ENCODE data around the gene EPHB1.

GRCh38 chr3:135143474-135143873, 348.4 kb downstream of the EPHB1 start:
- TF ChIP-seq SIN3A (IDR thresholded peaks at IDR 0.05; ENCODE audit: low read depth), result no peak
- TF ChIP-seq RAD21 (IDR thresholded peaks at IDR 0.05; ENCODE audit: low read depth), result no peak
- no peak for TF ChIP-seq JUND (IDR thresholded peaks at IDR 0.05)
- no peak for TF ChIP-seq POLR2AphosphoS5 (IDR thresholded peaks at IDR 0.05; ENCODE audit: low read depth, low read length)
- TF ChIP-seq POLR2A (IDR thresholded peaks at IDR 0.05; ENCODE audit: borderline replicate concordance, extremely low read depth, insufficient read depth, insufficient read length), result no peak
- TF ChIP-seq FOSL1 (IDR thresholded peaks at IDR 0.05; ENCODE audit: low read depth), result no peak
- no peak for TF ChIP-seq CTCF (IDR thresholded peaks at IDR 0.05 in 2 of 3, conservative IDR thresholded peaks at IDR 0.05 in 1 of 3; ENCODE audit: borderline replicate concordance in 1 of 3, insufficient read depth in 1 of 3, low read depth in 2 of 3, low read length in 2 of 3)
- TF ChIP-seq EZH2 (IDR thresholded peaks at IDR 0.05), result no peak
- no peak for TF ChIP-seq MAX (IDR thresholded peaks at IDR 0.05)
- TF ChIP-seq CBX3 (IDR thresholded peaks at IDR 0.05; ENCODE audit: low read depth), result no peak
- TF ChIP-seq ZBTB33 (IDR thresholded peaks at IDR 0.05; ENCODE audit: extremely low read depth, insufficient replicate concordance, low read length), result no peak
- TF ChIP-seq SRF (IDR thresholded peaks at IDR 0.05; ENCODE audit: low read depth), result no peak
- TF ChIP-seq REST (IDR thresholded peaks at IDR 0.05; ENCODE audit: low read depth), result no peak
- TF ChIP-seq ZFX (IDR thresholded peaks at IDR 0.05), result no peak

Measured in HCT116 (cell line).